HCT116 (cell line): ENCODE measurements around the gene ARHGAP10. TPM values are rescaled to one million over a fixed set of nuclear protein-coding genes. Genes with fewer than 3 reads are reported as not detected.

Experiments used
- ATAC-seq: fragments of 200-7000 bp; cut with Tn5 transposase; 2 replicates; pipeline ENCODE4 v1.9.1; 2020; ENCODE audit warnings: mild to moderate bottlenecking, moderate library complexity
- BruUV-seq: library from RNA; stranded (reverse); fragments of 400-500 nt; replicated peaks from 2 replicates; lab custom pipeline; 2021; lab: Mats Ljungman, UMichigan
- CTCF ChIA-PET: fragments of 300-600 bp; sonication (Branson Sonifier 250); formaldehyde crosslinking; loops from one replicate; lab custom pipeline; 2021; ENCODE audit warnings: antibody characterized with exemption; lab: Charles Lee
- POLR2A ChIA-PET: fragments of 300-600, 350-600 bp; sonication (Branson Sonifier 250); formaldehyde crosslinking; loops from one replicate; lab custom pipeline; 2021; ENCODE audit warnings: antibody characterized with exemption; lab: Charles Lee
- RAD21 ChIA-PET, 2 experiments: fragments of 300-600 bp; sonication (Branson Sonifier 250); formaldehyde crosslinking; loops; one replicate each; lab custom pipeline; 2023; ENCODE audit warnings: low total read pairs in 2 of 2; ENCODE audit not compliant: uncharacterized antibody in 2 of 2, unreplicated experiment in 2 of 2, low non-redundant PET in 1 of 2; lab: Charles Lee
- DNase-seq: peaks from one replicate; pipeline ENCODE4 v3.0.0-alpha.2; 2010; ENCODE audit warnings: low read depth, low spot score
- H2AFZ ChIP-seq: fragments of 200-600 bp; shearing (Covaris generic), sonication (generic); 2 replicates; pipeline ENCODE4 v1.6.1; 2017; ENCODE audit warnings: low read depth, mixed run types, mixed read lengths, antibody characterized with exemption, low read length; ENCODE audit not compliant: poor library complexity, severe bottlenecking
- H3K27ac ChIP-seq: 2 replicates; pipeline ENCODE4 v1.5.1; 2012; ENCODE audit warnings: low read depth, low read length
- H3K27me3 ChIP-seq: fragments of 200-600 bp; sonication (generic); 2 replicates; pipeline ENCODE4 v1.6.1; 2016; ENCODE audit warnings: mixed run types, low read length, mixed read lengths; ENCODE audit not compliant: insufficient read depth
- H3K36me3 ChIP-seq, 2 experiments: fragments of 200-500 bp in 1 of 2; fragments of 200-600 bp in 1 of 2; sonication (Bioruptor generic) in 1 of 2; sonication (generic) in 1 of 2; 2 replicates each; pipeline versions ENCODE4 v1.5.1 to v1.6.1; 2014 to 2016; ENCODE audit warnings: low read length in 2 of 2, inconsistent platforms in 1 of 2, mixed read lengths in 1 of 2, mixed run types in 1 of 2; ENCODE audit not compliant: insufficient read depth in 2 of 2, control insufficient read depth in 1 of 2
- H3K4me1 ChIP-seq, 2 experiments: fragments of 200-600 bp in 1 of 2; sonication (generic) in 1 of 2; 2 replicates each; pipeline versions ENCODE4 v1.5.1 to v1.6.1; 2012 to 2017; ENCODE audit warnings: low read length in 2 of 2, inconsistent platforms in 1 of 2, mild to moderate bottlenecking in 1 of 2, mixed read lengths in 1 of 2, mixed run types in 1 of 2, moderate library complexity in 1 of 2; ENCODE audit not compliant: insufficient read depth in 2 of 2, control insufficient read depth in 1 of 2
- H3K4me2 ChIP-seq: fragments of 200-600 bp; sonication (generic); 2 replicates; pipeline ENCODE4 v1.6.1; 2017; ENCODE audit warnings: mixed run types, low read length, mixed read lengths
- H3K4me3 ChIP-seq, 2 experiments: fragments of 200-600 bp in 1 of 2; sonication (generic) in 1 of 2; replicated peaks in 1 of 2; 2 replicates each; pipeline ENCODE4 v1.5.1; 2011 to 2016; ENCODE audit warnings: low read length in 2 of 2, control low read depth in 1 of 2, low read depth in 1 of 2, mild to moderate bottlenecking in 1 of 2, mixed read lengths in 1 of 2, mixed run types in 1 of 2
- H3K79me2 ChIP-seq: fragments of 200-600 bp; sonication (generic); 2 replicates; pipeline ENCODE4 v1.6.1; 2017; ENCODE audit warnings: mild to moderate bottlenecking, mixed run types, low read length, moderate library complexity, mixed read lengths; ENCODE audit not compliant: insufficient read depth
- H3K9ac ChIP-seq: fragments of 200-600 bp; sonication (generic); 2 replicates; pipeline ENCODE4 v1.6.1; 2016; ENCODE audit warnings: low read length, mixed read lengths
- H3K9me2 ChIP-seq: fragments of 200-600 bp; sonication (generic), shearing (Covaris generic); 2 replicates; pipeline ENCODE4 v1.6.1; 2017; ENCODE audit warnings: mixed run types, mild to moderate bottlenecking, moderate library complexity; ENCODE audit not compliant: insufficient read depth
- H3K9me3 ChIP-seq, 2 experiments: fragments of 200-500 bp in 1 of 2; fragments of 200-600 bp in 1 of 2; sonication (Bioruptor generic) in 1 of 2; sonication (generic) in 1 of 2; 2 replicates each; pipeline ENCODE4 v1.6.1; 2014 to 2017; ENCODE audit warnings: low read length in 2 of 2, mixed read lengths in 2 of 2, inconsistent platforms in 1 of 2, low read depth in 1 of 2, mild to moderate bottlenecking in 1 of 2, mixed run types in 1 of 2, moderate library complexity in 1 of 2; ENCODE audit not compliant: control insufficient read depth in 1 of 2, insufficient read depth in 1 of 2
- H4K20me1 ChIP-seq: fragments of 200-600 bp; sonication (generic), shearing (Covaris generic); 2 replicates; pipeline ENCODE4 v1.6.1; 2017; ENCODE audit warnings: mixed run types, mild to moderate bottlenecking, moderate library complexity; ENCODE audit not compliant: insufficient read depth
- EGR1 ChIP-seq: IDR thresholded peaks from 2 replicates; pipeline ENCODE4 v1.6.1; 2012; ENCODE audit warnings: low read depth
- ELF1 ChIP-seq: IDR thresholded peaks from 2 replicates; pipeline ENCODE4 v1.6.1; 2012; ENCODE audit warnings: low read depth, borderline replicate concordance
- FOSL1 ChIP-seq: IDR thresholded peaks from 2 replicates; pipeline ENCODE4 v1.6.1; 2012; ENCODE audit warnings: low read depth
- JUND ChIP-seq: IDR thresholded peaks from 2 replicates; pipeline ENCODE4 v1.6.1; 2012
- POLR2AphosphoS5 ChIP-seq: IDR thresholded peaks from 2 replicates; pipeline ENCODE4 v1.6.1; 2011; ENCODE audit warnings: mild to moderate bottlenecking, low read depth, low read length, moderate library complexity
- RAD21 ChIP-seq: IDR thresholded peaks from 2 replicates; pipeline ENCODE4 v1.6.1; 2012; ENCODE audit warnings: low read depth, mild to moderate bottlenecking
- TCF7L2 ChIP-seq: IDR thresholded peaks from 2 replicates; pipeline ENCODE4 v1.7.0; 2011; ENCODE audit warnings: borderline replicate concordance, inconsistent platforms; ENCODE audit not compliant: insufficient read depth, insufficient read length; ENCODE audit errors: extremely low read depth
- intact Hi-C: fragments of 100-400 bp; cut with micrococcal nuclease; formaldehyde crosslinking; loops from 2 replicates; pipeline ENCODE4 v1.10.0; 2022
- total RNA-seq: library from RNA; stranded (reverse); gene quantifications from one replicate; pipeline ENCODE4 v1.2.1, GENCODE V29; 2021; ENCODE audit not compliant: unreplicated experiment
- TF ChIP-seq, protein P1 (sequence below): IDR thresholded peaks from 2 replicates; pipeline ENCODE4 v1.6.1; 2011; ENCODE audit warnings: mild to moderate bottlenecking, low read length, moderate library complexity; ENCODE audit not compliant: insufficient replicate concordance; ENCODE audit errors: extremely low read depth
- TF ChIP-seq, protein P2 (sequence below): IDR thresholded peaks from 2 replicates; pipeline ENCODE4 v1.6.1; 2012
- TF ChIP-seq, protein P3 (sequence below), 3 experiments: fragments of 200-600 bp in 1 of 3; sonication (generic) in 1 of 3; IDR thresholded peaks in 2 of 3; conservative IDR thresholded peaks in 1 of 3; 2 replicates each; pipeline ENCODE4 v1.5.1; 2012 to 2017; ENCODE audit warnings: low read depth in 2 of 3, low read length in 2 of 3, antibody characterized with exemption in 1 of 3, borderline replicate concordance in 1 of 3, control low read depth in 1 of 3, mild to moderate bottlenecking in 1 of 3, mixed read lengths in 1 of 3, mixed run types in 1 of 3, moderate library complexity in 1 of 3; ENCODE audit not compliant: insufficient read depth in 1 of 3

Gene ARHGAP10
- total RNA-seq, 1 experiment from 2014 or later, result 24.7 TPM

DNA sequence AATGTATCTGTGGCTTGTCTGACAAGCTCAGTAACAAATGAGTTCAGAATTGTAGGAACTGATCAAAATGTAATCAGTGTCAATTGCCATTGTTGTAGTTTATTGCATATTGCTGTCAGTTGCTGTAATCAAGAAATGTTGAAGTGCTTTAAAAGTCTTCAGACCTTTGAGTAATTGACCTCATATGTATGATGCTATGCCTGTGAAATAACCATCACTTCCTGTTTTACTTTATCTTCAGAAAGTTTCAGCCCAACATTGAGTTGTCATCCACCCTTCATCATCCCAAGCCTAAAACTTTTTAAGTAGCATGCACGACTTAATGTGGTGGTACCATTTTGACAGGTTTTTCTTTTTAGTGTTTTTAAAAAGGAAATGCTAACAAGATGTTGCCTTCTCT lies 212.4 kb downstream of the ARHGAP10 start:
- no peaks in the 10 kb centered on the region for H3K36me3 ChIP-seq
- DNase-seq (no peak), ATAC-seq (no peak)
- H2AFZ ChIP-seq, result no peak overlapping the region
- H3K9ac ChIP-seq, result no peak overlapping the region
- ChIA-PET POLR2A (no interaction called here), RAD21 (no interaction called here), CTCF (no interaction called here)
- intact Hi-C loops, result no loop called here
- no TSS peak for BruUV-seq
- H3K79me2 ChIP-seq, result no peaks in the 10 kb centered on the region
- no peaks in the 10 kb centered on the region for H3K27me3 ChIP-seq
- H3K9me2 ChIP-seq, result no peaks in the 10 kb centered on the region
- H3K27ac ChIP-seq, result no peak overlapping the region
- H3K4me3 ChIP-seq, result no peak overlapping the region
- TF ChIP-seq FOSL1 (no peak), TCF7L2 (no peak), EGR1 (no peak), POLR2AphosphoS5 (no peak)
- H4K20me1 ChIP-seq, result no peaks in the 10 kb centered on the region
- no peak overlapping the region for H3K4me2 ChIP-seq
- no peaks in the 10 kb centered on the region for H3K9me3 ChIP-seq
- H3K4me1 ChIP-seq, result no peaks in the 10 kb centered on the region

DNA sequence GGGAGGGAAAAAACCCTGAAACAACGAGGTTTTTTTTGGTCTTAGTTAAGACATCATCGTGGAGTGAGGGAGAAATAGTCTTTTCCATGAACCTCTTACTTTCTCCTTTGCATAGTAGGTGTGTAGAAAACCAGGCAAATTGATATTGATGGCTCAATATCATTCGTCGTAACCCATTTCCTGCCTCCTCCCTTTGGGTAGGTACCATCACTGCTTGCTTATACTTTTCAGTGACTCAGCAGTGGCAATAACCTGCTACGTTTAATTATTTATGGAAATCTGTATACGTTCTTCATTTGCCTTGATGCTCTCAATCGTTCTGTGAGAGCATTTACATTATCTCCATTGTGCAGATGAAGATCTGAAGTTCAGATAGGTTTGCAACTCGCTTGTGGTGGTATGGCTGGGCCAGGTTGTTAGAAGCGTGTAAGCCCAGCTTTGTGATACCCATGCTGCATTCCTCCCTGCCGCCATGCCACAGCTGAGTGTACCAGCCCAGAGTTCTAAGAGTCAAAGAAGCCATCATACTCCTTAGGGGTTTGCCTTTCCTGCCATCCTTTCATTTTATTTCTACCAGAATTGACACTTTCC lies 212.9 kb downstream of the ARHGAP10 start:
- Histone ChIP-seq H4K20me1 (no peaks in the 10 kb centered on the region), H3K9ac (no peak overlapping the region), H3K36me3 (no peaks in the 10 kb centered on the region), H3K79me2 (no peaks in the 10 kb centered on the region), H3K27ac (no peak overlapping the region), H3K4me3 (no peak overlapping the region), H3K9me2 (no peaks in the 10 kb centered on the region), H3K9me3 (no peaks in the 10 kb centered on the region), H3K27me3 (no peaks in the 10 kb centered on the region)
- BruUV-seq, result no TSS peak
- CTCF ChIA-PET, result no interaction called here
- DNase-seq, result no peak
- no peak for ATAC-seq
- intact Hi-C loops, result no loop called here
- TF ChIP-seq ELF1 (no peak), JUND (no peak), POLR2AphosphoS5 (no peak), RAD21 (no peak)
- TF ChIP-seq, protein P1, sequence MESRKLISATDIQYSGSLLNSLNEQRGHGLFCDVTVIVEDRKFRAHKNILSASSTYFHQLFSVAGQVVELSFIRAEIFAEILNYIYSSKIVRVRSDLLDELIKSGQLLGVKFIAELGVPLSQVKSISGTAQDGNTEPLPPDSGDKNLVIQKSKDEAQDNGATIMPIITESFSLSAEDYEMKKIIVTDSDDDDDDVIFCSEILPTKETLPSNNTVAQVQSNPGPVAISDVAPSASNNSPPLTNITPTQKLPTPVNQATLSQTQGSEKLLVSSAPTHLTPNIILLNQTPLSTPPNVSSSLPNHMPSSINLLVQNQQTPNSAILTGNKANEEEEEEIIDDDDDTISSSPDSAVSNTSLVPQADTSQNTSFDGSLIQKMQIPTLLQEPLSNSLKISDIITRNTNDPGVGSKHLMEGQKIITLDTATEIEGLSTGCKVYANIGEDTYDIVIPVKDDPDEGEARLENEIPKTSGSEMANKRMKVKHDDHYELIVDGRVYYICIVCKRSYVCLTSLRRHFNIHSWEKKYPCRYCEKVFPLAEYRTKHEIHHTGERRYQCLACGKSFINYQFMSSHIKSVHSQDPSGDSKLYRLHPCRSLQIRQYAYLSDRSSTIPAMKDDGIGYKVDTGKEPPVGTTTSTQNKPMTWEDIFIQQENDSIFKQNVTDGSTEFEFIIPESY, result no peak
- TF ChIP-seq, protein P2, sequence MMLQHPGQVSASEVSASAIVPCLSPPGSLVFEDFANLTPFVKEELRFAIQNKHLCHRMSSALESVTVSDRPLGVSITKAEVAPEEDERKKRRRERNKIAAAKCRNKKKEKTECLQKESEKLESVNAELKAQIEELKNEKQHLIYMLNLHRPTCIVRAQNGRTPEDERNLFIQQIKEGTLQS, result no peak
- TF ChIP-seq, protein P3, sequence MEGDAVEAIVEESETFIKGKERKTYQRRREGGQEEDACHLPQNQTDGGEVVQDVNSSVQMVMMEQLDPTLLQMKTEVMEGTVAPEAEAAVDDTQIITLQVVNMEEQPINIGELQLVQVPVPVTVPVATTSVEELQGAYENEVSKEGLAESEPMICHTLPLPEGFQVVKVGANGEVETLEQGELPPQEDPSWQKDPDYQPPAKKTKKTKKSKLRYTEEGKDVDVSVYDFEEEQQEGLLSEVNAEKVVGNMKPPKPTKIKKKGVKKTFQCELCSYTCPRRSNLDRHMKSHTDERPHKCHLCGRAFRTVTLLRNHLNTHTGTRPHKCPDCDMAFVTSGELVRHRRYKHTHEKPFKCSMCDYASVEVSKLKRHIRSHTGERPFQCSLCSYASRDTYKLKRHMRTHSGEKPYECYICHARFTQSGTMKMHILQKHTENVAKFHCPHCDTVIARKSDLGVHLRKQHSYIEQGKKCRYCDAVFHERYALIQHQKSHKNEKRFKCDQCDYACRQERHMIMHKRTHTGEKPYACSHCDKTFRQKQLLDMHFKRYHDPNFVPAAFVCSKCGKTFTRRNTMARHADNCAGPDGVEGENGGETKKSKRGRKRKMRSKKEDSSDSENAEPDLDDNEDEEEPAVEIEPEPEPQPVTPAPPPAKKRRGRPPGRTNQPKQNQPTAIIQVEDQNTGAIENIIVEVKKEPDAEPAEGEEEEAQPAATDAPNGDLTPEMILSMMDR (IDR thresholded peaks at IDR 0.05 in 2 of 3, conservative IDR thresholded peaks at IDR 0.05 in 1 of 3; ENCODE audit: borderline replicate concordance in 1 of 3, insufficient read depth in 1 of 3, low read depth in 2 of 3, low read length in 2 of 3), result no peak
- TF ChIP-seq, all 23 proteins: peak for 0
- H3K4me2 ChIP-seq, result no peak overlapping the region
- ChIA-PET POLR2A (no interaction called here), RAD21 (no interaction called here)
- H2AFZ ChIP-seq, result no peak overlapping the region
- H3K4me1 ChIP-seq, result no peaks in the 10 kb centered on the region
